ENCODE results near the gene SERINC5. TPM values are rescaled to one million over a fixed set of nuclear protein-coding genes. Genes with fewer than 3 reads are reported as not detected.

SERINC5 gene
- total RNA-seq, 1 donor from 2014 or later, result 8.3 TPM

GRCh38 chr5:80175337-80175736, 80.5 kb downstream of the SERINC5 start:
- no peak for DNase-seq (ENCODE audit: low read depth, low spot score)
- TF ChIP-seq CTCF (conservative IDR thresholded peaks at IDR 0.05), result no peak
- Mint-ChIP-seq H3K4me1 (peaks cover 21% of the 10 kb centered on the region), H3K27me3 (ENCODE audit: low read depth) (no peaks in the 10 kb centered on the region), H3K27ac (ENCODE audit: unreplicated experiment) (no peak overlapping the region), H3K4me3 (no peak overlapping the region), H3K9me3 (no peaks in the 10 kb centered on the region), H3K36me3 (ENCODE audit: low read depth) (no peaks in the 10 kb centered on the region)

- DNase-seq (ENCODE audit: low read depth, low spot score), result no peak
- H3K9me3 Mint-ChIP-seq, result no peaks in the 10 kb centered on the region
- H3K4me3 Mint-ChIP-seq, result no peak overlapping the region
- no peaks in the 10 kb centered on the region for H3K36me3 Mint-ChIP-seq (ENCODE audit: low read depth)
- no peak for TF ChIP-seq CTCF (conservative IDR thresholded peaks at IDR 0.05)
- peaks cover 24% of the 10 kb centered on the region for H3K4me1 Mint-ChIP-seq
- H3K27ac Mint-ChIP-seq (ENCODE audit: unreplicated experiment), result no peak overlapping the region
- no peaks in the 10 kb centered on the region for H3K27me3 Mint-ChIP-seq (ENCODE audit: low read depth)
Observed at GRCh38 chr5:80174790-80175189, 81.1 kb downstream of the SERINC5 start.

GRCh38 chr5:80172067-80172695, 83.7 kb downstream of the SERINC5 start:
- Mint-ChIP-seq H3K27ac (ENCODE audit: unreplicated experiment) (no peak overlapping the region), H3K9me3 (no peaks in the 10 kb centered on the region), H3K27me3 (ENCODE audit: low read depth) (no peaks in the 10 kb centered on the region), H3K4me3 (no peak overlapping the region), H3K36me3 (ENCODE audit: low read depth) (no peaks in the 10 kb centered on the region), H3K4me1 (peaks cover 26% of the 10 kb centered on the region)
- DNase-seq (ENCODE audit: low read depth, low spot score), result no peak
- TF ChIP-seq CTCF (conservative IDR thresholded peaks at IDR 0.05), result no peak

GRCh38 chr5:80170117-80170535, 85.7 kb downstream of the SERINC5 start:
- H3K9me3 Mint-ChIP-seq, result no peaks in the 10 kb centered on the region
- H3K27me3 Mint-ChIP-seq (ENCODE audit: low read depth), result no peaks in the 10 kb centered on the region
- no peak for DNase-seq (ENCODE audit: low read depth, low spot score)
- TF ChIP-seq CTCF (conservative IDR thresholded peaks at IDR 0.05), result no peak
- no peak overlapping the region for H3K4me3 Mint-ChIP-seq
- no peaks in the 10 kb centered on the region for H3K36me3 Mint-ChIP-seq (ENCODE audit: low read depth)
- H3K4me1 Mint-ChIP-seq, result peaks cover 29% of the 10 kb centered on the region
- no peak overlapping the region for H3K27ac Mint-ChIP-seq (ENCODE audit: unreplicated experiment)

- TF ChIP-seq CTCF (conservative IDR thresholded peaks at IDR 0.05), result no peak
- Mint-ChIP-seq H3K36me3 (ENCODE audit: low read depth) (peaks cover 2% of the 10 kb centered on the region), H3K9me3 (no peaks in the 10 kb centered on the region), H3K4me3 (no peak overlapping the region), H3K4me1 (peaks cover 20% of the 10 kb centered on the region), H3K27ac (ENCODE audit: unreplicated experiment) (no peak overlapping the region), H3K27me3 (ENCODE audit: low read depth) (no peaks in the 10 kb centered on the region)
- DNase-seq (ENCODE audit: low read depth, low spot score), result no peak
Observed at GRCh38 chr5:80168388-80169028, 87.3 kb downstream of the SERINC5 start.
